HG03135 (cell line): ENCODE data around the gene LOXL3.

ENCODE experiments used
- ATAC-seq: cut with Tn5 transposase; IDR thresholded peaks from one replicate; pipeline ENCODE4 v1.9.1; 2021; ENCODE audit warnings: mild to moderate bottlenecking, moderate library complexity; ENCODE audit not compliant: unreplicated experiment

The LOXL3 gene

DNA sequence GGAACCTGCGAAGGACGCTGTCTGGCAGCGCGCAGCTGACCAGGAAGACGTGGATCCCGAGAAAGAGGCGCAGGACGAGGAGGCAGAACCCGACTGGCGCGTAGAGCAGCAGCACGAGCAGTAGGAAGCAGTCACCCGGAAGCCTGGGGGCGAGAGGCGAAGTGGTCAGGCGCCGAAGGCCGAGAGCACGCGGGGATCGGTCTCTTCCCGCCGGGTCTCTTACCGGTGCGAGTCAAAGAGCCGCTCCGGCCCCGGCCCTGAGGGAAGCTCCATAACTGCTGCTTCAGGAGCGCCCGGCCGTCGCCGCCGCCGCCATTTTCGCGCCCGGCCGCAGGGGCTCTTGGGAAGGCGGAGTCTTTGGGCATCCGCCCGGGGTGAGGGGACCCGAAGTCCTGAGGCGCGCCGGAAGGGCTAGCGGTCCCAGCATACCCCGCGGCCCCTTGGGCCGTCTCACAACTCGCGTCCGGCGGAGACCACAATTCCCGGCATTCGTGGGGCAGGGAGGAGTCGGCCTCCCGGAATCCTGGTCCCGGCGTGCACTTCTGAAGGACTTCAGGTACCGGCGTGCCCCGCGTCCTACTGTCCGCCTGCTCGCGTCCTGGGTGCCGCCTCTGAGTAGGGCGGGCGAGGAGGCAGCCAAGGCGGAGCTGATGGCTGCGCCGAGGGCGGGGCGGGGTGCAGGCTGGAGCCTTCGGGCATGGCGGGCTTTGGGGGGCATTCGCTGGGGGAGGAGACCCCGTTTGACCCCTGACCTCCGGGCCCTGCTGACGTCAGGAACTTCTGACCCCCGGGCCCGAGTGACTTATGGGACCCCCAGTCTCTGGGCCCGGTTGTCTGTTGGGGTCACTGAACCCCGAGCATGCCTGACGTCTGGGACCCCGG, 24.1 kb downstream of the LOXL3 start, which contains the start of the genes AUP1 and HTRA2:
TSS of gene AUP1 (minus strand) at position 350 of the 882 bp plus-strand sequence. CDS start at position 273, 77 bp downstream.
TSS of gene HTRA2 (plus strand) at position 577 of the 882 bp plus-strand sequence. CDS start at position 651, 74 bp downstream.
- peak; percentile 80 for ATAC-seq

DNA sequence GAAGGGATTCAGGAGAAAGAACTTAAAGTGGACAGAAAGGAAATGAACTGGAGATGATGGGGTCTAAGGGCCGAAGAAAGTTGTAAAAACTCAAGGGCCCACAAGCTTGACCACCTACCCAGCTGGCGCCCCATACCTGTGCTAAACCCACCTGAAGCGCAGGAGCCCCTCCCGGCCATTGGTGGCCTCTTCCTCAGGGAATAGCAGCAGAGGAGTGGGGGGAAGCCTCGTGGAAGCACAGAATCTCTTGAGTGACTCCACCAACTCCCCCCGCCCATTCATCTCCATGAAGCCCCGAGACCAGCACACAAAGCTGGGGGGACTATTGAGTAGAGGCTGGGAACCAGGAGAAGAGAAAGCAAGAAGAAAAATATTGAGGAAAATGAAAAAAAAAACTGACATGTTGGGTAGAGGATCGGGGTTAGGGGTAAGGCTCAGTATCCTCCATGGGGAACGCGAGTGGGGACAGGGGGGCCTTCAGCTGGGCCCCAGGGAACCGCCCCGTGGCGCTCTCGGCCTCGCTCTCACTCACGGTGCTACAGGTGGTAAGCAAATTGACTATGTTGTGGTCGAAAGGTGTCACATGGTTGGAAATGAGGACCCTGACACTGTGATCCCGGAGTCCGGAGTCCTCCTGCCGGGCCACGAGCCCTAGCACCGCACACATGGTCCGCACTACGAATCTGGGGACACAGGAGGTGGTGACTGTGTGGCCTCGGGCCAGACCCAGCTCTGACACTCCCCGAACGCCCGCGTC, 25.0 kb downstream of the LOXL3 start:
- peak; percentile 10 for ATAC-seq

DNA sequence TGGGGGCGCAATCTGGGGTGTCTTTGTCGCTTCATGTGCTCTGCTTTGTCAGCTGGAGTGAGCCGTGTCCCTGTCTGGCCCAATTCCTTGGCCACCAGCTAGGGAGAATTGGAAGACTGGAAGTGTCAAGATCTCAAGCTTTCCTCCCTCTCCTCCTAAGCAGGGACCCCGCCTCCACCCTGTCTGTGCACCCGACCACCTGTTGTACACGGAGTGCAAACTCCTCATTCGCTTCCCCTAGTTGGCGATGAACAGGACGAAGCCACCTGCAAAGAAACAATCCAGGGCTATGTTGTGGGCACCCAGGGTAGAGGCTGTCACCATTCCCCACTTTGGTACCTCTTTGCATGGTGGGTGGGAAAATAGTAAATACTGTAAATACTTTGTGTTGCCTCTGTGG, 26.0 kb downstream of the LOXL3 start:
- ATAC-seq, result no peak

DNA sequence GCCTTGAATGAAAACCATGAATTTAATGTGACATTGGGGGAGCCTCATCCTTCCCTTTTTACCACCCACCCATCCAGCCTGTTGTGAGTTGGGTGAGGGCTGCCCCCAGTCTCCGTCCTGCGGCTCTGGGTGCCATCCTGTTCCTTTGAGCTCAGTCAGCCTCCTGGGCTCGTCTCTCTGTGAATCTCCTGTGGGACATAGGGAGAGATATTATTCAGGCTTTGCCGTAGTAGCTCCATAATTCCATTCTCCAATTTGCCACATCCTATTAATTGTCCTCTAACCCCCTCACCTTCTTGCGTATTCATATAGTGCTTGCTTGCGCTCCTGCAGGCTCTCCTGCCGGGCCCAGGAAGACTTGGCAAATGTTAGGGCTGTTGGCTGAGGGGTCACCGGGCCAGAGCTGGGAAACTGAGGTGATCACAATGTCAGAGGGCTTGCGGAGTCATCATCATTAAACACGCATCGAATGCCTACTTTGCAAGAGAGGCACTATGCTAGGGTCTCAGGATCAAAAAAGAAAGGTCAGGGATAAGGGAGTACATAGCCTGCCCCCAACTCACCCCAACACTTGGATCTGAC, 27.0 kb downstream of the LOXL3 start:
- ATAC-seq, result no peak

DNA sequence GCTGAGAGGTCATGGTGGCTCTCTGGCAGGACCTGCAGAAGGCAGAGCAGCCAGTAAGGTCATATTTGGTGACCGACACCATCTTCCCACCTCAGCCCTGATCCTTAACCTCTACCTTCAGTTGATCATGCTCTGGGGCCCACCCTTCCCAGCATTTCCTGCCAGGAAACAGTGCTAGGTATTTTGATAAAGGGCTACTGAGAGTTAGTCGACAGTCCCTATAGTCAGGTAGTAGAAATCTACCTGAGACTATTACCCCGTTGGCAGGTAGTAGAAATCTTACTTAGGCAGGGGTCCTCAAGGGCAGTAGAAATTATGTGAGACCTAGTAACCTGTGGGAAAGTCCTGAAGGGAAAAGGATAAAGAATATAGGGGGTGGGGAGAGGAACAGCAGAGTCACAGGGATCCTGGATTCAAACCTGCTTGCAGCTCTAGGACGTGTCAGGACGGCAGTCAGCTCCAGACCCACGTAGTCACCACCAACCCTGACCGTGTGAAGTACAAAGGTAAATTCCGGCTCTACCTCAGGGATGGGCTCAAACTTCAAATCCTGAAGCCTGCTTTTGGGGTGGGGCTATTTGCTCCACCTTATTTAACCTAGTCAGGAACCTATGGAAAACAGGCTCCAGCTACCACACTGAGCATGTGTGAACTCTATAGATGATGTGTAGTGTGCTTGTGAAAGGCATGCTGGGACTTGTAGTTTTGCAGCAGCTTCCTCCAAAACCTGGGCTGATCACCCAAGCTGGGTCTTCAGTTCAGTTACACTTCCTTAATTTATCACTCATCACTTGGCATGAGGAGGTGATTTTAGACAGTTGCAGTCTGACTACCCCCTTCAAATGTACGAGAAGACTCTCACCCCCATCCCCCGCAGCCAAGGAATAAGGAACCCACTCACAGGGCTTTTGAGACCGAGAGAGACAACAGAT, 27.8 kb downstream of the LOXL3 start, which contains the start of gene DQX1:
TSS of gene DQX1 (minus strand) at position 515 of the 932 bp plus-strand sequence. CDS start at position 13, 502 bp downstream.
- ATAC-seq, result no peak

DNA sequence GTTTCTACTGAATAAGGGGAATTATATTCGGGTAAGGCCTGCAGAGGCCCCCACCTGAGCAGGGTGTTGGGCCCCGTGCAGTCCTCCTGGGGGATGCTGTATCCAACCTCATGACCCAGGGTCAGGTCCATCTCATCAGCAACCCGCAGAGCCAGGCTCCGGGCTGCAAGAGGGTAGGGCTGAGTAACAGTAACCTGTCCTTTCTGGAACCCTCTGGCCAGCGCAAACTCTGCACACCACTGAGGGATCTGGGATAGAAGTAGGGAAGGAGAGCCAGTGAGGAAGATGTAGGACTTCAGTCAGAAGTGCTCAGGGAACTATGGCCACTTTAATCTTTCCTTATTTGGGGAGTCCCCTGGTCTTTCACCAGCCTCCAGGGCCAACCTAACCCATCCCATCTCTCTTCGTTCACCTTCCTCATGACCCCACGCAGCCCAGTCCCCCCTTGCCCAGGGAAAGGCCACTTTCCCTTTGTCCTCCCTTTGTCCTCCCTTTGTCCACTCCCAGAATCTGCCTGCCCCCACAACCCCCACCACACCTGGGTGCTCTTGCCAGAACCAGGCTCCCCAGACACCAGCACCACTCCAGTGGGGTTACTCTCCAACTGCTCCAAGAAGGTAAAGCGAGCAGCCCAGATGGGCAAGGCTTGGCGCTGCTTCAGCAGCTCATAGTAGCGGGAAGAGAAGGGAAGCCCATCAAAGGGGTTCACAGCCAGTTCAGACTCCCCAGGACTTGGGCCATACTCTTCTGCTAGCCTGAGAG, 28.6 kb downstream of the LOXL3 start:
- no peak for ATAC-seq

DNA sequence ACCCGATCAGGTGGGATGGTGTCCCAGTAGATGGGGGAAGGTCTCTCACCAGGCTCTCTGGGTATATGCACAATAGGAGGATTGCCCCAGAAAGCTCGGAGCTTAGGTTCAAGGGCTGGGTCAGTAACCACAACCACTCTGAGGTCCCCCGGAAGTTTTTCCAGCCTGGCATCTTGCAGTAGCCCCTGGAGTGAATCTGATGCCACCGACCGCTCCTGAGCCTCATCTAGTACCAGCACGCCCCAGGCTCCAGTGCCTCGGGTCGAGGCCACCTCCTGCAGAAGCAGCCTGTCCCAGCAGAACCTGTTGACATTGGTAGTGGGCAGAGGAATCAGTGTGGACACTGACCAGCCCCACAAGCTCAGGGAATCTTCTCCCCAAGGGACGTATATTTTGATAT, 29.7 kb downstream of the LOXL3 start:
- no peak for ATAC-seq

DNA sequence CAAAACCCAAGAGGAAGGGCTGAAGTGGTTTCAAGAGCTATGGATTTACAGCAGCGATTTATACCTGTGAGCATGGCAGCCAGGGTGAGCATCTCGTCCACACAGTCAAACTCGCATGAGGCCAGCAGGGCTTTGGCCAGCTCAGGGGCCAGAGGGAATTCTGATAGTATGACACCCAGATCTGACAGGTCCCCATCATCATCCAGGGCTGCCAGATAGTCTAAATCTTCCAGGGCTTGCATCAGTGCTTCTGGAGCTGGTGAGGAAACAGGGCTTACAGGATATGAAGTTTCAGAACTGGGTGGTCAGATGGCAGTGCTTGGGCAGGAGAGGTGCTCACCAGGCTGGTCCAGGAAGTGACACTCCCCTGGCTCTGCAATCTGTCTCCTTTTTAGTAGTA, 31.2 kb downstream of the LOXL3 start:
- no peak for ATAC-seq

DNA sequence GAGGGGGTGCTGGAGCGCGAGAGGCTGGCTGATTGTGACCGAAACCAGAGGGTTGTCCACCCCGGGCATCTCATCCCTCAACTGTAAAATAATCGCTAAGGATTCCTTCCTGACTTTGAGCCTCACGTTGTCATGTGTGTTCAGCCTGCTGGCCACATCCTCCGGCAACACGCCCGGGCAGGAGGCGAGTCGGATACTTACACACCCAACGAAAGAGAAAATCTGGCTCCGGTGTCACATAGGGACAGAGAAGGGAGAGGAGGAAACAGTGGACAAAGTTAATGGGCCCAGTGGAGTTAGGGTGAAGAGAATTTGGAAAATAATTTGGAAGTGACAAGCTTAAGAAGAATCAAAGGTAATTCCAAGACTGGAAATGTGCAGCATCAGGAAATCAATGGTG, 37.1 kb downstream of the LOXL3 start:
- no peak for ATAC-seq

DNA sequence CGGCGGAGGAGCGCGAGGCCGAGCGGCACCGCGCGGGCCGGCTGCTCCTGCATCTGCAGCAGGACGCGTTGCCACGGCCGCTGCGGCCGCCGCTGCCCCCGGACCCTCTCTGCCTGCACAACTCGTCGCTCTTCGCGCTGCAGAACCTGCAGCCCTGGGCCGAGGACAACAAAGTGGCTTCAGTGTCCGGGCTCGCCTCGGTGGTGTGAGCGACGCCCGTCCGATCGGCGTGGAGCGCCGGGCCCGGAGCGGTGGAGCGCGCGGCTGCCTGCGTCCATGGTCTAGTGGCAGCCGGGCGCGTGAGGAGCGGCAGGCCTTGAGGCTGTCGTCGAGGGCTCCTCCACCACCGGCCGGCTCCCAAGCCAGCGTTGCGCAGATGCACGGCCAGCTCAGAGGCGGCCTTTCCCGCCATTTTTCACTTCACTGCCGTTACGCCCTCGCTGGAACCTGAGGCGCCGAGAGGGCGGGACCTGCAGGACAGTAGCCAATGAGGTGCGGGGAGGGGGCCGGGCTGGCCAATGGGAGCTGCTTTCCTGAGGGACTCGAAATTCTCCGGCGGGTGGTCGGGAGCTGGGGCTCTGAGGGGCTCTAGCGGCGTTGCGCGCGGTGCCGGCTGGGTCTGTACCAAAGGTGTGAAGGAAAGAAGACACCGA, 37.6 kb downstream of the LOXL3 start:
- ATAC-seq, result no peak

DNA sequence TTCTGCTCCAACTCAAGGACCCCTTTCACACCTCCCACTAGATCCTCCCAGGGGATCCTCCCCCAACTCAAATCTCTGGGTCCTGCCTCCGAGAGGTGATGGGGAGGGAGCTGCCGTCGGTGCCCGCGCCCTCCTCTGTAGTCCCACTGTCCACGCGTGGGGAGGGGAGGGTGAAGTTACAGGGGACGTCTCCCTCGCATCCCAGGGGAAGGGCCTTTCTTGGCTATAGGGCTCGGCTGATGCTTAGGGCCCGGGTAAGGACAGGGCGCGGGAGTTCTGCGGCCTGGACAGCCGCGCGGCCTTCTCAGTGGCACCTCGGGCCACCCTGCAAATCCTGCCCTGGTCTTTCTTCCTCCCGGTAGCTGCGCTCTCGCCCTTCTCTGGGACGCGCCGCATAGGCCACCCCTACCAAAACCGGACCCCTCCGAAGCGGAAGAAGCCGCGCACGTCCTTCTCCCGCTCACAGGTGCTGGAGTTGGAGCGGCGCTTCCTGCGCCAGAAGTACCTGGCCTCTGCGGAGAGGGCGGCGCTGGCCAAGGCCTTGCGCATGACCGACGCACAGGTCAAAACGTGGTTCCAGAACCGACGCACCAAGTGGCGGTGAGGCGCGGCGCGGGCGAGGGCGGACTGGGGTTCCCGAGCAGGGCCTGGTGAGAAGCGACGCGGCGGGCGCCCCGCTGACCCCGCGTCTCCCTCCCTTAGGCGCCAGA, 38.3 kb downstream of the LOXL3 start:
- no peak for ATAC-seq

DNA sequence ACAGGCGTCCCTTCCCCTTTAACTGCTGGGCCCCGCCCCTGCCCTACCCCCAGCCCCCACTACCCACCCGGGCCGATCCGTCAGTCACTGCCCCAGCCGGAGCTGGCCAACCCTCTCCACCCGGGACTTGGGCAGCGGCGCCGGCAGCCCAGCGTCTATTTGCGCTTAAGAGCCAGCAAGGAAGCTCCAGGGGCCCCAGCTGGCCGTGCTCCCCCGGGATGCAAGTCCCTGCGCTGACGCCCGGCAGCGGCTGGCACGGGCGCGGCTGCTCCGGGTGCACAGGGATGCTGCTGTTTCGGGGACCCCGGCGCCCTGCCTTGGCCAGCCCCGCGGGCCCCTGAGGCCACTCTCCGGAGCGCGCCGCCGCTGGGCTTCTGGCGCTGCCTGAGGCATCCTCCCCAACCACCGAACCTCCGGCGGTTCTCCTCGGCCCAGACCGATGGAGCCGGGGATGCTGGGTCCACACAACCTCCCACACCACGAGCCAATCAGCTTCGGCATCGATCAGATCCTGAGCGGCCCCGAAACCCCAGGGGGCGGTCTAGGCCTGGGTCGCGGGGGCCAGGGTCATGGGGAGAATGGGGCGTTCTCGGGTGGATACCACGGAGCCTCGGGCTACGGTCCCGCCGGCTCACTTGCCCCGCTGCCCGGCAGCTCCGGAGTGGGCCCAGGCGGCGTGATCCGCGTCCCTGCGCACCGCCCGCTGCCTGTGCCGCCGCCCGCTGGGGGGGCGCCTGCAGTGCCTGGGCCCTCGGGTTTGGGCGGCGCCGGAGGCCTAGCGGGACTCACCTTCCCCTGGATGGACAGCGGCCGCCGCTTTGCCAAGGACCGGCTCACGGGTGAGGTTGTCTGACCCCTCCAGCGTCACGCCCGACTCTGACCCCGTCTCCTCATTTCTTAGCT, 39.1 kb downstream of the LOXL3 start, which contains the start of gene TLX2:
TSS of gene TLX2 (plus strand) at position 83 of the 903 bp plus-strand sequence. CDS start at position 440, 357 bp downstream.
- no peak for ATAC-seq

DNA sequence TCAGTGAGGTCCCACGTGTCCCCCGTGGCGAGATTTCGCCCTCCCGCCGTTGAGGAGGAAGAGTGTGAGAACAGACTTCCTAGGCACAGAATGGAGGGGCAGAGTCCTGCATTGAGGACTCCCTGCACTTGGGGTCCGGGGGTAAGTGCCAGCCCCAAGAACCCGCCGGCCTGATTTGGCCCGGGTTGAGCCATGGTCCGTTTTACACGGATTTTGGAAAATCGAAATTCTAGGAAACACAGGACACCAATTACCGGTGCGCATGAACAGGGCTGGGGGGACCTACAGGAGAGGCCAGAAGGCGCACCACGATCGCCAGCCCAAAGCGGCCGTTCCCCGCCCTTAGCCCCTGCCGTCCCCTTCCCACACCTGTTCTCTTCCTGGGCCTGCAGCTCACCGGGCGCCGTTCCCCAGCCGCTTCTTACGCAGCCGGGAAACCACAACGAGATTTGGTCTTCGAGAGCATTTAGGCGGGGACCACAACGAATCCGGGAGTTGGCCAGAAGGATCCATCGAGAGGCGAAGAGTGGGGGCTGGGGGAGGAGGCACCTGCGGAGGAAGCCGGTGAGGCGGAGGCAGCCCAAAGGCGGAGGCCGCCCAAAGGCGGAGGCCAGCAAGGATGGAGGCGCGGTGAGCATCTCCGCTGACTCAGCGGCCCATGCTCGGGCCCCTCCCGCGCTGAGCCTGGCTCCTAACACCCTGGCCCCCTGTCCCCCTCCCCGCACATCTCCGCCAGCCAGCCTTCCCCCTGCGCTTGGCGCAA, 40.0 kb downstream of the LOXL3 start:
- no peak for ATAC-seq

DNA sequence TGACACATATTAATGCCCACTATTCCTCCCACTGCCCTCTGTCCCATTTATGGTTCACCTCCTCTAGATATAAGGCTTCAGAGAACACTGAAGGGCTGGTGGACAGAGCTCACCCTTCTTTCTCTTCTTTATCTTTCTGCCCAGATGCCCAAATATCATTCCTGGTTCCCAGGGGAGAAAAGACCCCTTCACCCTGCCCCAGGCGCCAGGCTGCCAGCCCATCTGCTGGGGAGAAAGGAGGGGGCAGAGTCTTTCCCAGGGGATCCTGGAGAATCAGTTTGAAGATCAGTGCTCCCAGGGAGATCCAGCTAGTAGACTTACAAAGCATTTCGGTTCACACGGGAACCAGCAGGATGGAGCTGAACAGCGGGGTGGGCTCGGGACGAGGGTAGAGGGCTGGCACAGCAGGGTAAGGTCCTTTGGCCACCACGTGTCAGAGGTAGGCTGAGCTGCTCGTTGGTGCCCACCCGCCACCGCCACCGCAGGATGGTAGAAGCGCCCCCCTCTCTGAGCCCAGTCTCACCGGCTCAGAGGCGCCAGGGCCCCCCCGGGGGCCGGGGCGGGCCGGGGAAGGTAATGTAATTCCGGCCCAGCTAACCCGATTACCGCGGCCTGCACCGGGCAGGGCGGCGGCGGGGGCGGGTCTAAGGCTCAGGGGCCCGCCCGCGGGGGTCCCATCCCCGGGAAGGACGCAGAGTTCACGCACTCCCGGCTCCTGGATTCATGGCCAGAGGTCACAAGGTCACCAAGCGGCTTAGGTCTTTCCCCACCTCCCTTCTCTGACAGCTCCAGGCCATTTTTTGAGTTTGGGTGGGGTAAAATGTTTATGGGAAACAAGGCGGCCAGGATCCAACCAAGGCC, 40.8 kb downstream of the LOXL3 start:
- no peak for ATAC-seq
